A673 (cell line): Measurements from ENCODE around the gene KCTD3. TPM values are rescaled to one million over a fixed set of nuclear protein-coding genes. Genes with fewer than 3 reads are reported as not detected.

Experiments
- BruUV-seq: library from RNA; stranded (reverse); fragments of 400-500 nt; replicated peaks from 2 replicates; lab custom pipeline; 2021; lab: Mats Ljungman, UMichigan
- CTCF ChIA-PET: fragments of 300-600 bp; sonication (Branson Sonifier 250); formaldehyde crosslinking; loops from one replicate; lab custom pipeline; 2022; ENCODE audit warnings: antibody characterized with exemption; lab: Charles Lee
- POLR2A ChIA-PET: fragments of 300-600 bp; sonication (Branson Sonifier 250); formaldehyde crosslinking; loops from one replicate; lab custom pipeline; 2022; ENCODE audit warnings: antibody characterized with exemption; ENCODE audit not compliant: low non-redundant PET; lab: Charles Lee
- DNase-seq: peaks from one replicate; pipeline ENCODE4 v3.0.0-alpha.2; 2015; ENCODE audit warnings: low spot score
- H3K27ac ChIP-seq: fragments of 200-600 bp; sonication (generic); 2 replicates; pipeline ENCODE4 v1.5.1; 2016; ENCODE audit warnings: mixed run types, low read depth, mild to moderate bottlenecking, mixed read lengths, antibody characterized with exemption, low read length; ENCODE audit not compliant: poor library complexity, severe bottlenecking
- H3K27me3 ChIP-seq: fragments of 200-600 bp; sonication (generic); replicated peaks from 2 replicates; pipeline ENCODE4 v1.6.1; 2017; ENCODE audit warnings: mixed run types, low read depth, mild to moderate bottlenecking, mixed read lengths, antibody characterized with exemption, low read length; ENCODE audit not compliant: insufficient read depth, poor library complexity
- H3K36me3 ChIP-seq: fragments of 200-600 bp; sonication (generic); 2 replicates; pipeline ENCODE4 v1.6.1; 2016; ENCODE audit warnings: mixed run types, mild to moderate bottlenecking, mixed read lengths, antibody characterized with exemption, low read length; ENCODE audit not compliant: insufficient read depth, poor library complexity, severe bottlenecking
- H3K4me1 ChIP-seq: fragments of 200-600 bp; sonication (generic); 2 replicates; pipeline ENCODE4 v1.6.1; 2017; ENCODE audit warnings: mixed run types, mild to moderate bottlenecking, mixed read lengths, antibody characterized with exemption, low read length; ENCODE audit not compliant: insufficient read depth, poor library complexity, severe bottlenecking
- H3K4me3 ChIP-seq: fragments of 200-600 bp; sonication (generic); 2 replicates; pipeline ENCODE4 v1.5.1; 2016; ENCODE audit warnings: low read depth, mixed run types, mild to moderate bottlenecking, mixed read lengths, low read length; ENCODE audit not compliant: poor library complexity, severe bottlenecking
- H3K9me3 ChIP-seq: fragments of 200-600 bp; sonication (generic); 2 replicates; pipeline ENCODE4 v1.6.1; 2016; ENCODE audit warnings: mixed run types, low read depth, mild to moderate bottlenecking, mixed read lengths, antibody characterized with exemption, low read length; ENCODE audit not compliant: poor library complexity, severe bottlenecking
- EZH2 ChIP-seq: fragments of 200-600 bp; sonication (generic); IDR thresholded peaks from 2 replicates; pipeline ENCODE4 v1.6.1; 2017; ENCODE audit warnings: borderline replicate concordance, low read depth, mild to moderate bottlenecking, mixed read lengths, antibody characterized with exemption, low read length; ENCODE audit not compliant: poor library complexity, severe bottlenecking
- intact Hi-C: fragments of 100-400 bp; cut with micrococcal nuclease; formaldehyde crosslinking; loops from one replicate; pipeline ENCODE4 v1.10.0; 2022; ENCODE audit not compliant: unreplicated experiment
- total RNA-seq: library from RNA; stranded (reverse); gene quantifications from 2 replicates; pipeline ENCODE4 v1.2.3, GENCODE V29; 2021
- TF ChIP-seq, protein P1 (sequence below): fragments of 300-800, 200-600 bp; sonication (generic); conservative IDR thresholded peaks from 2 replicates; pipeline ENCODE4 v1.5.1; 2017; ENCODE audit warnings: low read depth, mild to moderate bottlenecking, antibody characterized with exemption, low read length, moderate library complexity, mixed read lengths

The KCTD3 gene
- total RNA-seq, 1 experiment from 2014 or later = 10.8 TPM

DNA sequence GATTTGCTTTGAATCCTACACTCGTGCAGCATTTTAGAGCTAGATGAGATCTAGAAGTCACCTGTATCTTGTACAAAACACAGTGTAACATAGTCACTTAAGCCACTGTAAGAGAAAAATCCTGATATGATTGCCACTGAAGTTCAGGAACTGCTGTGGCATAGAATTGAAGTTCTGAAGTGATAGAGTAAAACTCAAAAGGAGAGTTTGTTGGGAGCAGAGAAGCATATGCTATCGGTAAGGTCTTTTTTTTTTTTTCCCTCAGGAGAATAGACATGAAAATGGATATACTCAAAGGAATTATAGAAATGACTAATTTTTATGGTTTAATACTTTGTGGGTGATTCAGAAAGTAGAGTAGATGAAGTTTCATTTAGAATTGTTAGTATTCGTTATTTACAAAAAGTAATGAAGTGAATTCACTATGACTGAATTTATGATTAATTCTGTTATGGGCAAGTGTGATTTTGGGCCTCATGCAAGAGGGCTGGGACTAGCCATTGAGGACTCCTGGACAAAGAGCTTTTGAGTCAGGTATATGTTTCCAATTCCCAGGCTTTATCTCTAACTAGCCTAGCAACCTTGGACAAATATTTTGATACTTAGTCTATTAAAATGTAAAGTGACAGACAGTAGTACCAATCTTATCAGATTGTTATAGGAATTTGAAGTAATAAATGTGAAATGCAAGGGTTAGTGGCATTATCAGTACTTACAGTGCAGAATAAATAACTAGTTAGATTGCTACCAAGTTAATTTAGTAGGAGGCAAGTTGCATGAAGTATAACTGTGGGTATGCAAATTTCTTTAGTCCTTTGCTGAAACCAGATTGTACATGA lies 3.1 kb downstream of the KCTD3 start:
- CTCF ChIA-PET = no interaction called here
- H3K4me1 ChIP-seq = no peaks in the 10 kb centered on the region
- no TSS peak for BruUV-seq
- H3K27ac ChIP-seq = no peak overlapping the region
- POLR2A ChIA-PET = no interaction called here
- H3K27me3 ChIP-seq = peaks cover 19% of the 10 kb centered on the region
- DNase-seq = no peak
- no peaks in the 10 kb centered on the region for H3K36me3 ChIP-seq
- TF ChIP-seq, protein P1, sequence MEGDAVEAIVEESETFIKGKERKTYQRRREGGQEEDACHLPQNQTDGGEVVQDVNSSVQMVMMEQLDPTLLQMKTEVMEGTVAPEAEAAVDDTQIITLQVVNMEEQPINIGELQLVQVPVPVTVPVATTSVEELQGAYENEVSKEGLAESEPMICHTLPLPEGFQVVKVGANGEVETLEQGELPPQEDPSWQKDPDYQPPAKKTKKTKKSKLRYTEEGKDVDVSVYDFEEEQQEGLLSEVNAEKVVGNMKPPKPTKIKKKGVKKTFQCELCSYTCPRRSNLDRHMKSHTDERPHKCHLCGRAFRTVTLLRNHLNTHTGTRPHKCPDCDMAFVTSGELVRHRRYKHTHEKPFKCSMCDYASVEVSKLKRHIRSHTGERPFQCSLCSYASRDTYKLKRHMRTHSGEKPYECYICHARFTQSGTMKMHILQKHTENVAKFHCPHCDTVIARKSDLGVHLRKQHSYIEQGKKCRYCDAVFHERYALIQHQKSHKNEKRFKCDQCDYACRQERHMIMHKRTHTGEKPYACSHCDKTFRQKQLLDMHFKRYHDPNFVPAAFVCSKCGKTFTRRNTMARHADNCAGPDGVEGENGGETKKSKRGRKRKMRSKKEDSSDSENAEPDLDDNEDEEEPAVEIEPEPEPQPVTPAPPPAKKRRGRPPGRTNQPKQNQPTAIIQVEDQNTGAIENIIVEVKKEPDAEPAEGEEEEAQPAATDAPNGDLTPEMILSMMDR = no peak
- TF ChIP-seq EZH2 = no peak
- no peaks in the 10 kb centered on the region for H3K9me3 ChIP-seq
- H3K4me3 ChIP-seq = no peak overlapping the region
- intact Hi-C loops = no loop called here

- Histone ChIP-seq H3K27ac (no peak overlapping the region), H3K4me1 (peaks cover 4% of the 10 kb centered on the region), H3K4me3 (no peak overlapping the region), H3K9me3 (peaks cover 10% of the 10 kb centered on the region), H3K36me3 (peaks cover 6% of the 10 kb centered on the region), H3K27me3 (peaks cover 24% of the 10 kb centered on the region)
- ChIA-PET CTCF (interaction anchor here (0.6 kb wide), 1 partner anchor 607 kb away, joined by 3 read pairs; no protein-coding TSS in a partner anchor), POLR2A (no interaction called here)
- peak; percentile 85 for DNase-seq
- TF ChIP-seq, protein P1 = peak; percentile 34; the same call in 1 of the 2 replicates
- TF ChIP-seq EZH2 = no peak
- BruUV-seq = no TSS peak
- intact Hi-C loops = no loop called here
These were observed 14.8 kb downstream of the KCTD3 start for GRCh38 chr1:215581896-215582295.

DNA sequence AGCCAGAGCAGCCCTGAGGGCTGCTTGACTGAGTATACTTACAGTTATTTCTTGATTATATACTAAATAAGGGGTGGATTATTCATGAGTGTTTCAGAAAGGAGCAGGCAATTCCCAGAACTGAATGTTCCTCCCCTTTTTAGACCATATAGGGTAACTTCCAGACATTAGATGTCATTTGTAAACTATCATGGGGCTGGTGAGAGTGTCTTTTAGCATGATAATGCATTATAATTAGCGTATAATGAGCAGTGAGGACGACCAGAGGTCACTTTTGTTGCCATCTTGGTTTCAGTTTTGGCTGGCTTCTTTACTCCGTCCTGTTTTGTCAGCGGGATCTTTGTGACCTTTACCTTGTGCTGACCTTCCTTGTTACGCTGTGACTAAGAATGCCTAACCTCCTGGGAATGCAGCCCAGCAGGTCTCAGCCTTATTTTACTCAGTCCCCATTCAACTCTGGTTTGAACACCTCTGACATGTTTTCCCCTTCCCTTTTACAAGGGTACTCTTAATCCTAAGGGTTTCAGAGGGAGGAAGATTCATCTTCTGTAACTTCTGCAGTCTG lies 16.2 kb downstream of the KCTD3 start:
- Histone ChIP-seq H3K27me3 (peaks cover 23% of the 10 kb centered on the region), H3K4me1 (peaks cover 4% of the 10 kb centered on the region), H3K36me3 (peaks cover 6% of the 10 kb centered on the region), H3K4me3 (no peak overlapping the region), H3K9me3 (peaks cover 10% of the 10 kb centered on the region), H3K27ac (no peak overlapping the region)
- ChIA-PET POLR2A (no interaction called here), CTCF (no interaction called here)
- TF ChIP-seq, protein P1 = no peak
- no peak for TF ChIP-seq EZH2
- BruUV-seq = no TSS peak
- DNase-seq = no peak
- intact Hi-C loops = no loop called here
